ENCODE results near the gene UBE2QL1.
"Not testable (repeated sequence)": the region's sequence is repeated elsewhere in the genome, so short reads cannot be mapped to it uniquely, and the experiment has no call there.

The UBE2QL1 gene

GRCh38 chr5:6495433-6496206 lies 47.0 kb downstream of the UBE2QL1 start:
- no peak for DNase-seq (ENCODE audit: low read depth in 2 of 2, low spot score in 1 of 2)

GRCh38 chr5:6496207-6496584 lies 47.5 kb downstream of the UBE2QL1 start:
- no peak for DNase-seq (ENCODE audit: low read depth in 2 of 2, low spot score in 1 of 2)

- DNase-seq (ENCODE audit: low read depth in 2 of 2, low spot score in 1 of 2): no peak
Observed at GRCh38 chr5:6496636-6497035, 48.0 kb downstream of the UBE2QL1 start.

GRCh38 chr5:6497262-6497661 lies 48.6 kb downstream of the UBE2QL1 start:
- no peak for DNase-seq (ENCODE audit: low read depth in 2 of 2, low spot score in 1 of 2)

- DNase-seq (ENCODE audit: low read depth in 2 of 2, low spot score in 1 of 2): no peak
Observed at GRCh38 chr5:6498968-6499367, 50.3 kb downstream of the UBE2QL1 start.

GRCh38 chr5:6501701-6502100 lies 53.0 kb downstream of the UBE2QL1 start:
- no peak for DNase-seq (ENCODE audit: low read depth in 2 of 2, low spot score in 1 of 2)

GRCh38 chr5:6502421-6502820 lies 53.8 kb downstream of the UBE2QL1 start:
- DNase-seq (ENCODE audit: low read depth in 2 of 2, low spot score in 1 of 2): no peak

GRCh38 chr5:6503342-6503741 lies 54.7 kb downstream of the UBE2QL1 start:
- DNase-seq (ENCODE audit: low read depth in 2 of 2, low spot score in 1 of 2): no peak

- no peak for DNase-seq (ENCODE audit: low read depth in 2 of 2, low spot score in 1 of 2)
Observed at GRCh38 chr5:6504677-6505415, 56.2 kb downstream of the UBE2QL1 start.

- no peak for DNase-seq (ENCODE audit: low read depth in 2 of 2, low spot score in 1 of 2)
Observed at GRCh38 chr5:6505416-6505755, 56.7 kb downstream of the UBE2QL1 start.

- DNase-seq (ENCODE audit: low read depth in 2 of 2, low spot score in 1 of 2): no peak
Observed at GRCh38 chr5:6505783-6506557, 57.3 kb downstream of the UBE2QL1 start.

GRCh38 chr5:6506611-6507010 lies 58.0 kb downstream of the UBE2QL1 start:
- DNase-seq (ENCODE audit: low read depth in 2 of 2, low spot score in 1 of 2): no peak

- no peak for DNase-seq (ENCODE audit: low read depth in 2 of 2, low spot score in 1 of 2)
Observed at GRCh38 chr5:6508931-6509330, 60.3 kb downstream of the UBE2QL1 start.

- no peak for DNase-seq (ENCODE audit: low read depth in 2 of 2, low spot score in 1 of 2)
Observed at GRCh38 chr5:6510132-6510531, 61.5 kb downstream of the UBE2QL1 start.

- DNase-seq (ENCODE audit: low read depth in 2 of 2, low spot score in 1 of 2): no peak
Observed at GRCh38 chr5:6510973-6511372, 62.3 kb downstream of the UBE2QL1 start.

GRCh38 chr5:6515812-6516211 lies 67.2 kb downstream of the UBE2QL1 start:
- not testable (repeated sequence) for DNase-seq (ENCODE audit: low read depth in 2 of 2, low spot score in 1 of 2)

- no peak for DNase-seq (ENCODE audit: low read depth in 2 of 2, low spot score in 1 of 2)
Observed at GRCh38 chr5:6516823-6517222, 68.2 kb downstream of the UBE2QL1 start.

- DNase-seq (ENCODE audit: low read depth in 2 of 2, low spot score in 1 of 2): no peak
Observed at GRCh38 chr5:6517510-6517909, 68.9 kb downstream of the UBE2QL1 start.

GRCh38 chr5:6518298-6519057 lies 69.8 kb downstream of the UBE2QL1 start:
- DNase-seq (ENCODE audit: low read depth in 2 of 2, low spot score in 1 of 2): no peak

- DNase-seq (ENCODE audit: low read depth in 2 of 2, low spot score in 1 of 2): no peak
Observed at GRCh38 chr5:6520201-6520600, 71.5 kb downstream of the UBE2QL1 start.

GRCh38 chr5:6522331-6522730 lies 73.7 kb downstream of the UBE2QL1 start:
- DNase-seq (ENCODE audit: low read depth in 2 of 2, low spot score in 1 of 2): no peak

Data from stimulated activated CD8-positive, alpha-beta memory T cell treated with anti-CD3 and anti-CD28 coated beads, Interleukin-4, amount 100 ng/mL, for 1 hour (primary cell).